HG02943 (cell line): ENCODE data around the gene ZFYVE28.
"Not testable (repeated sequence)": the region's sequence is repeated elsewhere in the genome, so short reads cannot be mapped to it uniquely, and the experiment has no call there.

Experiments
- ATAC-seq: cut with Tn5 transposase; IDR thresholded peaks from one replicate; pipeline ENCODE4 v1.9.1; 2021; ENCODE audit warnings: mild to moderate bottlenecking, low read depth, moderate library complexity; ENCODE audit not compliant: unreplicated experiment

Gene ZFYVE28

DNA sequence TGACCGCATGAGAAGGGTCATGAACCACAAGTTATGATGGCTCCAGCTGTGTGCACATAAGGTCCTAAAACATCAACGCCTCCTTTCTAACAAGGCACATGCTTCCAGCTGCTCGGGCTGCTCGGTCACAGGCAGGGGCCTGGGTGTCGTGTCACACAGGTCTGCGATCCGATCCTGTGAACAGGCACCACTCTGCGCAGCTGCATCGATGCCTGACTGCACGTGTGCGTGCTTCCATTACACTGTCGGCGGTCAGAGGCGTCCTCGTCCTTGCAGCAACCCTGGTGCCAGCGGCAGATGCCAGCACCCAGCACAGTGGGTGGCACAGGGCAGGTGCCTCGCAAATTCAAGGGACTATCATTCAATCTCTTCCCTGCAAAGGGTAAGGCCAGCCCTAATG is 23.9 kb downstream of the ZFYVE28 start:
- ATAC-seq: no peak

DNA sequence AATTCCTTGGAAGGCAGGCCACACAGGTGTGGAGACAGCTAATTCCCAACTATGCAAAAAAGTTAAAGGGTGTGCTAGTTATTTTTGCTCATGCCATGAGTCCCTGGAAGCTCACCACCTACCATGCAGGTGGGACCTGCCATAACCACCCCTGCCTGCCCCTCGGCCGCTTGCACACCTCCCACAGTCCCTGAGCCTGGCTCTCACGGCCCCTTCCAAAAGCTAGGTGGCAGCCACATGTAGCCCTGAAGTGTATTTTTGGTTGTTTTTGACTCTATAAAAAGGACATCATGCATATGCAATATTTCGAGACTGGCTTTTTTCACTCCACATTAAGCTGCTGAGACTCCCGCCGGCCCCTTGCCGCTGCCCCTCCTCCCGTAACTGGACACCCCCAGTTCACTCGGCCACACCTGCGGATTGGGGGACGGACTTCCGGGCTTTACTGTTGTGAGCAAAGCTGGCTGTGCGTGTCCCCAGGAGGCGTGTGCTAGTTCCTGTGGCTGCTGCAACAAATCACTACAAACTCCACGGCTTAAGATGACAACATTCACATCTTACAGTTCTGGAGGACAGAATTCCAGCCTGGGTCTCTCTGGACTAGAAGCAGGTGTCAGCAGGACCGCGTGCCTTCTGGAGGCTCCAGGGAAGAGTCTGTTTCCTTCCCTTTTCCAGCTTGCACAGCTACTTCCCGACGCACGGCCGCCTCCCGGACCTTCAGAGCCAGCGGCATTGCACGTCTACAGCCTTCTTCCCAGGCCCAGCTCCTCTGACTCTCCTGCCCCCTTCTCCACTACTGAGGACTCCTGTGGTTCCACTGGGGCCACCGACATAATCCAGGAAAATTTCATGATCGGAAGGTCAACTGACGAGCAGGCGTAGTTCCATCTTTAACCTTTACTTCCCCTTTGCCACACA is 24.8 kb downstream of the ZFYVE28 start:
- ATAC-seq: no peak

- no peak for ATAC-seq
Observed at GRCh38 chr4:2390784-2391421, 27.5 kb downstream of the ZFYVE28 start.

DNA sequence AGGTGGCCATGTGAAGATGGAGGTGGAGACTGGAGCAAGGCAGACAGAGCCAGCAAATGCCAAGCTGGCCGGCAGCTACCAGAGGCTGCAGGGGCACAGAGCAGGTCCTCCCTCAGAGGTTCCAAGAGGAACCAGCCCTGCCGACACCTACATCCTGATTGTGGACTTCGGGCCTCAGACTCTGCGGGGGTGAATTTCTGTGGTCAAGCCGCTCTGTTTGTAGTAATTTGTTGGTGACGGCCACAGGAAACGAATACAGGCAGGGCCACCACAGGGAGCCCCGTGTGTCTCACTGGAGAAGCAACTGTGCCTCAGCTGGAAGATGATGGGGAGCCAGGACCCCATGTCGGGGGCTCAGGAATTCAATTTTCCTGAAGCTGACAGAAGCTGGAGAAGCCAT is 28.3 kb downstream of the ZFYVE28 start:
- ATAC-seq: no peak

DNA sequence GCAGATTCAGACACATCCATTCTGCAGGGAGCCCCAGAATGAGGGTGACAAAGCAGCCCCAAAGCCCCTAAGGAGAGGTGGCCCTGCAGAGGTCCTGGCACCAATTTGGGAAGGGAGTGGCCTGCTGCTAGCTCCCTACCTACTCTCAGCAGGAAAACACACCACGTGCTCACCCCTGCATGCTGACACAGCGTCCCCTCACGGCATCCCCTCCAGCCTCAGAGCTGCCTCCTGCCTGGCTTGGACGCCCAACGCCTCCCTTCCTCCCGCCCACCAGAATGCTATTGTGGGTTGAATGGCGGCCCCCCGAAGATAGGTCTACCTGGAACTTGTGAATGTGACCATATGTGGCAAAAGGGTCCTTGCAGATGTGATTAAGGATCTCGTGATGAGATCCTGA is 28.8 kb downstream of the ZFYVE28 start:
- ATAC-seq: no peak

DNA sequence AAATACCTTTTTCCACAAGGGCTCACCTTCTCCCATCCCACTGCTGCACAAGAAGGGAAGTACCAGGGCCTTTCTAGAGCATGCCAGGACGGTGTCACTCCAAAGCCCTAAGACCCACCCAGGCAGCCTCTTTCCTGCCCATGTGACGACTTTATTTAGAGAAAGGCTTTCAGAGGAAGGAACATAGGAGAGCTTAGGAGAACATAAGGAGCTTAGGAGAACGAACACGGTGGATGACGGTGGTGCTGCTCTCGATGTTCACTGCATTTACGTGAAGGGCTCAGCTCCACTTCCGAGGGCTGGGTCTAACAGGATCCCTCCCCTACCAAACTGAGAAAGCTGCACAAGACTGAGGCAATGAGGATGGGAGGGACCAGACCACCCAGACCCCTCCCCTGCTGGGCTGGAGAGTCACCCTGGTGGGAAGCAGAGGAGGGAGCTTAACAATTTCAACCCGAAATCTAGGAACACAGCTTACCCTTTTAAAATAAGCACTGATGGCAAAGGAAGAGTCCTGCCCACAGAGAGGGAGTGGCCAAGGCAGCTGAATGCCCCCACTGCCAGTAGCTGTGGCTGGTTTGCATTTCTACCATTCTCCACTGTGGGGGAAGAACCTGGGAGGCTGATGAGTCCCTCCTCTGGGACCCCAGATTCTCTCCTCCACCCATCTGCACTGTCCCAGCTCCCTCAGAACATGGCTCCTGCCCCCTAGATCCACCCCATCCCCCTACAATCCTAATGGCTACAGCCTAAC is 29.8 kb downstream of the ZFYVE28 start:
- no peak for ATAC-seq

DNA sequence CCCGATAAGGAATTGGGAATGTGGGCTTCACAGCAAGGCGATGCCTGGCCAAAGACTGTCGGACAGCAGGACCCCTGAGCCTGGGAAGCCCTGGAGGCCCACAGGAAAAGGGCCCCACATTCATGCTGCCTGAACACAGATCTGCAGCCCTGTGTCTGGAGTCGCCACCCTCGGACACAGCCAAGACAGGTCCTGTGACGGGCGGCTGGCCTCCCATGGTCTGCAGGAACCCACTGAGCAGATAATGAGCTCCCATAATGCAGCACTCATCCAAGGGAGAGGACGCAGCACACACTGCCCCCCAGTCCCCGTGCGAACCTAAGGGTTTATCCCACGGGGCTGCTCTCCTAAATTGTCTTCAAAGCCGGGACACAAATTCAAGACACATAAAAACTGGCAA is 30.6 kb downstream of the ZFYVE28 start:
- ATAC-seq: no peak

DNA sequence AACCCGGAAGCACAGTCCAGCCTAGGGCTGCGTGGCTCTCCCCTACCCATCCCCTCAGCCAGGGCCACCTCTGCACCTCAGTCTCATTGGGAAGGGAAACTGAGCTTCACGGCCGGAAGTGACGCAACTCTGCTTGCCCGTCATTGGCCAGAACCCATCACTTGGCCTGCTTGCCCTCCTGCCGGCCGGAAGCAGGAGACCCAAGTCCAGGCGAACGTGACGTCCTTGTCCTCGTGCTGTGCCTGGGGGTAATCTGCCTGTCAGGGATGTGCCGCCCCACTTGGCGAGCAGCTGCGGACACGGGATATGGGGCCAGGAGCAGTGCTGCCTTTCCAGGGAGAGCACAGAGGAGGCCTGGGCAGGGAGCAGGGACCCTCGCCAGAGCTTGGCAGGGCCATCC is 31.2 kb downstream of the ZFYVE28 start:
- no peak for ATAC-seq

GRCh38 chr4:2386717-2387116 is 31.7 kb downstream of the ZFYVE28 start:
- no peak for ATAC-seq

DNA sequence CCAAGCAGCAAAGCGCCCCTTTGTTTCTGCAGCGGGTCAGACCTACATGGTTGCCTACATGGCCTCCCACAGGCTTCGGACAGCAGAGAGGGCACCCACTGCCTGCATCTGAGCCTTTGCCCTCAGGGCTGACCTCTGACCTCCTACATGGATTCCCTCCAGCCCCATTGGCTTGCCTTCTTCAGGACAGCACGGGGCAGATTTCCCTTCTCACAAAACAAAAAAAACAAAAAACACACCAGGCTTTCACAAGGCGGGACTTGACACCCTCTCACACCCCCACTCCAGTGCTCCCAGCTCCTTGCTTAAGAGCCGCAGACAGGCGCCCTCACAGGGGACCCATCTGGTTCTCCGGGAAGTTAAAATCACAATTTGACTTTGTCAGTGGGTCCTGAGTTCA is 32.9 kb downstream of the ZFYVE28 start:
- ATAC-seq: no peak

DNA sequence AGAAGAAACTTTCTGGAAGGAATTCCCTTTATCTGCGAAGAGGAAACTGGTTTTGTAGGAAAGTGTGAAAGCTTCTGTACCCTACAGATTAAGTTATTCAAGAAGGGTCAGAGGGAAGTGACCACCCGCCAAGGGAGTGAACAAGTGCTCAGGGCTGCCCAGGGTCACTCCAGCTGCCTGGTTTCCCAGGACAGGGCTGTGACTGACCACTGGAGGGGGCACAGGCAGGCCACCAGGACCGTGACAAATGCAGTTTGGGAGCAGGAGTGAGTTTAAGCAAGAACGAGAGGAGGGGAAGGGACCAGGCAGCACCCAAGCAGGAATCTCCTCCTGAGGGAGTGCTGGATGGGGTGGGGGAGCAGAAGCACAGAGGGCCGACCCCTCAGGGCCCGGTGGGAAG is 34.2 kb downstream of the ZFYVE28 start:
- no peak for ATAC-seq

DNA sequence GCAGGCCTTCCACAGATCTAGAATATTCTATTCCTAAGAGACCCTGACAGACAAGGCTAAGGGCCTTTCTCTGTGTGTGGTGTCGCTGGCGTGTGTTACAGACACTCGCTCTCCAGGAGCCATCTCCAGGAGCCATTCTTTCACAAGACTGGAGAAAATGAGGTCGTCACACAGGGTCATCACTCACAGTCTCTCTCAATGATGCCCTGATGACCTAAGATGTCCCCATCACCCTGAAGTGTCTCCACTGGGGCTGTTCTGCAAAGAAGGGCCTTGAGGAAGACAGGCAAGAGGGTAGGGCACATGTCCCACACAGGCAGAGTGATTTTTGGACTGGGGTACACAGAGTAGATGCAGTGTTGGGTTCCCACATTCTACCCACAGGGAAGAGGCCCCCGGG is 34.7 kb downstream of the ZFYVE28 start:
- ATAC-seq: no peak

GRCh38 chr4:2383220-2383631 is 35.2 kb downstream of the ZFYVE28 start:
- ATAC-seq: not testable (repeated sequence)

GRCh38 chr4:2382769-2383202 is 35.7 kb downstream of the ZFYVE28 start:
- ATAC-seq: not testable (repeated sequence)

DNA sequence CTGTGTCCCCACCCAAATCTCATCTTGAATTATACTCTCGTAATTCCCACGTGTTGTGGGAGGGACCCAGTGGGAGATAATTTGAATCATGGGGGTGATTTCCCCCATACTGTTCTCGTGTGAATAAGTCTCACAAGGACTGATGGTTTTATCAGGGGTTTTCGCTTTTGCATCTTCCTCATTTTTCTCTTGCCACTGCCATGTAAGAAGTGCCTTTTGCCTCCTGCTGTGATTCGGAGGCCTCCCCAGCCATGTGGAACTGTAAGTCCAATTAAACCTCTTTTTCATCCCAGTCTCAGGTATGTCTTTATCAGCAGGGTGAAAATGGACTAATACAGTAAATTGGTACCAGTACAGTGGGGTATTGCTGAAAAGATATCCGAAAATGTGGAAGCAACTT is 37.9 kb downstream of the ZFYVE28 start:
- not testable (repeated sequence) for ATAC-seq

DNA sequence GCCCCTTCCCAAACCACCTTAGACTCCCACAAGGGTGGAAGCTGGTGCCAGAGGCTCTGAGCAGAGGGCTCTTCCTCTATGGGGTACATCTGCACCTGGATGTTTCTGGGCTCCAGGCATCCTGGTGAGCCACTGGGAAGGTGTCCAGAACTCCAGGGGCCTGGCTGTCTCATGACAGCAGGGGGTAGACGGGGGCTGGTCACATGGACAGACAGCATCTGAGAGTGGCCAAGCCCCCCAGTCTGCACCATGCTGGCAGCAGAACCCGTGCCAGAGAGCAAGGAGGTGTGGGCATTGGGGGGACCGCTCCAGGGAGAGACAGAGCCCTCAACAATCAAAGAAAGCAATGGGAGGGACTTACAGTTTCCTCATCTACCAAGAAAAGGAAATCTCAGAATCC is 39.5 kb downstream of the ZFYVE28 start:
- no peak for ATAC-seq

DNA sequence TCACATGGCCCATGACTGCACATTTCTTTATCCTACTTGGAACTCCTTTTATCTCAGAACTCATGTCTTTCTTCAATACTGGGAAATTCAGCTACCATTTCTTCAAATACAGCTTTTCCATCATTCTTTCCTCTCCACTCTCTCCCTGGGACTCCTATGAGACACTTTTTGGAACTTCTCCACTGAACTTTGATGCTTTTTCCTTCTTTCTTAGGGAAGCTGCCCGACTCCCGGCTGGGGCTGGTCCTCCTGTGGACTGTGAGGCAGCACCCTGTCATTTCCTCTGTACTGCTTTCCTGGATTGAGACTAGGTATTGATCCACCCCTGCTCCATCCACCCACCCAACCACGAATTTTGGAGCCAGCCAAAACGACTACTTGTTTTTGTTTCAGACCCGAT is 40.0 kb downstream of the ZFYVE28 start:
- no peak for ATAC-seq

- ATAC-seq: no peak
Observed at GRCh38 chr4:2377241-2377640, 41.2 kb downstream of the ZFYVE28 start.

- ATAC-seq: no peak
Observed at GRCh38 chr4:2375427-2375826, 43.0 kb downstream of the ZFYVE28 start.

- no peak for ATAC-seq
Observed at GRCh38 chr4:2373532-2373931, 44.9 kb downstream of the ZFYVE28 start.

DNA sequence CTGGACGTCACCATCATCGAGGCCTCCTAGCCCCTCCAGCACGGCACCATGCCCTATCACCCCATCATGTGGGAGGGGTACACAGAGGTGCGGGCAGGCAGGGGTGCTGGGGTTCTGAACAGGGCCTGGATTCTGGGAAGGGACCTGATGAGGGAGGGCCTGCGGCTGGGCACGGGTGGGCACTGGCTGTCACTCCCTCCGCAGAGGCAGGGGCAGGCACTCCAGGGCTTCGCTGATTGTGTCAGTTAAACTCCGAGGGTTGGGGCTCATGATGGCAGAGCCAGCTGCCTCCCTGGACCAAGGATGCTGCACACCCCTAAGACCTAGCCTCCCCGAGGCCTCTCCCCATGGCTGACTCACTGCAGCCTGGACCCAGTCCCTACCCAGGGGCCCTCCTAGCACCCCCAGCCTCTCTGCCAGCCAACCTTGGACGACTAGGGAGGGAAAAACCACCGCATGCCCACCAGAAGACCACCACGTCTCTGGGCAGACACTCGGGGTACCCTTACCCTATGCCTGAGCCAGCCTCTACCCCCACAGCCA is 45.9 kb downstream of the ZFYVE28 start:
- ATAC-seq: no peak
